Tibial nerve (tissue), 4 donors: Measurements from ENCODE around the gene SDK1. TPM values are rescaled to one million over a fixed set of nuclear protein-coding genes. Genes with fewer than 3 reads are reported as not detected.

Source experiments
- DNase-seq, 2 donors: peaks; one replicate each; pipeline ENCODE4 v3.0.0-alpha.2; 2019; ENCODE audit warnings: low spot score in 2 of 2
- H3K27ac ChIP-seq, 4 donors: fragments of 200-600 bp; sonication (generic) in 3 of 4; one replicate each; pipeline ENCODE4 v1.5.1; 2017 to 2019; ENCODE audit warnings: mild to moderate bottlenecking in 1 of 4
- H3K27me3 ChIP-seq, 2 donors: fragments of 200-600 bp; sonication (generic) in 1 of 2; one replicate each; pipeline versions ENCODE4 v1.5.1 to v1.6.0; 2017 to 2019
- H3K36me3 ChIP-seq, 3 donors: fragments of 200-600 bp; sonication (generic); one replicate each; pipeline ENCODE4 v1.5.1; 2018 to 2019
- H3K4me1 ChIP-seq, 4 donors: fragments of 200-600 bp; sonication (generic) in 3 of 4; one replicate each; pipeline ENCODE4 v1.5.1; 2017 to 2019
- H3K4me3 ChIP-seq, 4 donors: fragments of 200-600 bp; sonication (generic) in 3 of 4; one replicate each; pipeline ENCODE4 v1.5.1; 2017 to 2019; ENCODE audit warnings: mild to moderate bottlenecking in 1 of 4, moderate library complexity in 1 of 4
- H3K9me3 ChIP-seq, 4 donors: fragments of 200-600 bp; sonication (generic) in 3 of 4; one replicate each; pipeline ENCODE4 v1.5.1; 2017 to 2019
- CTCF ChIP-seq, 5 experiments: fragments of 200-600 bp in 3 of 5; fragments of 450-650 bp in 2 of 5; sonication (generic) in 3 of 5; IDR thresholded peaks; one replicate each; pipeline ENCODE4 v1.5.1; 2016 to 2019; ENCODE audit warnings: antibody characterized with exemption in 5 of 5, mild to moderate bottlenecking in 3 of 5, moderate library complexity in 2 of 5
- EP300 ChIP-seq, 2 donors: sonication (generic); formaldehyde crosslinking; IDR thresholded peaks; one replicate each; pipeline ENCODE4 v1.6.1; 2017; ENCODE audit warnings: antibody characterized with exemption in 2 of 2, mild to moderate bottlenecking in 1 of 2
- POLR2A ChIP-seq, 2 donors: fragments of 450-650 bp; IDR thresholded peaks; one replicate each; pipeline ENCODE4 v1.6.1; 2017; ENCODE audit warnings: antibody characterized with exemption in 2 of 2, mild to moderate bottlenecking in 2 of 2, moderate library complexity in 2 of 2
- WGBS, 2 donors: methylation state at CpG; one replicate each; pipeline ENCODE4 v1.1.5; 2018; 5-methylcytosine and 5-hydroxymethylcytosine counted together
- total RNA-seq, 4 donors: library from RNA; depleted of rRNA; stranded (reverse); fragments of >200 nt; gene quantifications; one replicate each; pipeline ENCODE4 v1.1.0, GENCODE V29; 2016

SDK1 gene
- total RNA-seq, 4 donors from 2014 or later: 8.2 to 16.2 (median 12.9) TPM

DNA sequence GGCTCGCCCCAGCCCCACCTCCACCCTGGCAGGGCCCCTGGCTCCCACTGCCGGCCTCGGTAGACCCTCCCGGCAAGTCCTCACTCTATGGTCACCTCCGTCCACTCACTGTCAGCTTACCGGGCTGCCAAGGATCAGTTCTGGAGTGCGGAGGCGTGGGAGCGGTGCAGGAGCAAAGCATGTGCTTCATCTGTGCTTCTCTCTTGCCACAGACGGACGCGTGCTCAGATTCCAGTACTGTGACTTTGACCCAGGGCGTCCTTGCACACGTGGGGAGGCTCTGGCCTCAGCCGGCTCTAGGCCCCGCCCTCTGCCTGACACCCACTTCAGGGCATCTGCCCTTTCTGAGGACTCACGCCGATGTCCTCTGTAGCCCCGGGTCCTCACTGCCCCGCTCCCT is 833.6 kb downstream of the SDK1 start:
- TF ChIP-seq CTCF (IDR thresholded peaks at IDR 0.05): no peak
- no peak for TF ChIP-seq EP300 (IDR thresholded peaks at IDR 0.05)
- no peak for TF ChIP-seq POLR2A (IDR thresholded peaks at IDR 0.05)
- Histone ChIP-seq H3K27ac (peak overlapping the region in 1 of 4 donors; percentile 14), H3K4me1 (peaks cover 0 to 5% (median 0%) of the 10 kb centered on the region in 4 donors), H3K36me3 (peaks cover 0 to 4% (median 0%) of the 10 kb centered on the region in 3 donors), H3K4me3 (no peak overlapping the region), H3K9me3 (no peaks in the 10 kb centered on the region), H3K27me3 (no peaks in the 10 kb centered on the region)
- DNase-seq: no peak
- 70% methylated on average over 20 of the region's 20 CpGs for WGBS, 2 donors

- Histone ChIP-seq H3K27ac (no peak overlapping the region), H3K27me3 (no peaks in the 10 kb centered on the region), H3K4me3 (no peak overlapping the region), H3K9me3 (no peaks in the 10 kb centered on the region), H3K4me1 (no peaks in the 10 kb centered on the region), H3K36me3 (peaks cover 0 to 4% (median 0%) of the 10 kb centered on the region in 3 donors)
- no peak for DNase-seq
- no peak for TF ChIP-seq EP300 (IDR thresholded peaks at IDR 0.05)
- whole genome bisulfite sequencing, 2 donors: 90 to 92% methylated on average over 12 of the region's 12 CpGs
Measured at GRCh38 chr7:4135301-4135700, 834.2 kb downstream of the SDK1 start.

GRCh38 chr7:4136036-4136435 is 835.0 kb downstream of the SDK1 start:
- no peak overlapping the region for H3K4me3 ChIP-seq
- DNase-seq: no peak
- H3K9me3 ChIP-seq: no peaks in the 10 kb centered on the region
- H3K36me3 ChIP-seq: peaks cover 0 to 2% (median 0%) of the 10 kb centered on the region in 3 donors
- H3K27ac ChIP-seq: no peak overlapping the region
- 70 to 74% methylated on average over 11 of the region's 11 CpGs for WGBS, 2 donors
- no peaks in the 10 kb centered on the region for H3K4me1 ChIP-seq
- H3K27me3 ChIP-seq: no peaks in the 10 kb centered on the region
- TF ChIP-seq EP300 (IDR thresholded peaks at IDR 0.05) (no peak), CTCF (IDR thresholded peaks at IDR 0.05) (no peak), POLR2A (IDR thresholded peaks at IDR 0.05) (no peak)

DNA sequence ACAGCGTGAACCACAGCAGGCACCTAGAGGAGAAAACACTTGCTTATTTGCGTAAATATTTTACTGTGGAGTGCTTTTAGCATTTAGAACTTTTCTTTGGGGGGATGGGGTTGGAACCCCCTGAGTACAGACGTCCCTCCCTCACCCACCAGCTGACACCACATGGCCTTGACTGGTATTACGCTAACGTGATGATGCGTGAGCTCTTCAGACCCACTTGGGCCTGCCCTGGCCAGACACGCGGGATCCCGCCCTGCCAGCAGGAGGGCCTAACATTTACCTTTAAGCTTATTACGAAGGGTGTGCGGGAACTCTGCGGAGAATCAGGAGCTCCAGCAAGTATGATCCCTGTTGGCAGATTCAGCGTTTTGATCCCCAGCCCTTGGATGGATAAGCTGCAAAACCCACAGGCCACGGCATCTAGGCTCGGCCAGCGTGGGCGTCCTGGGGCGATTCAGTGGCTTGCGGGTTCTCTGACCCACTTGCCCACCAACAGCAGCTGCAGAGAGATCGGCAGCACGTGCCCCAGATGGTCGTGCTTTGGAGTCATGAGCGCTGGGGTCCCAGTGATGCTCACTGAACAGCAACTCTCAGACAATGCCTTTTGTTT is 835.6 kb downstream of the SDK1 start:
- DNase-seq: no peak
- WGBS, 2 donors: 88 to 91% methylated on average over 14 to 23 of the region's 23 CpGs
- H3K9me3 ChIP-seq: no peaks in the 10 kb centered on the region
- TF ChIP-seq POLR2A (IDR thresholded peaks at IDR 0.05) (no peak), CTCF (IDR thresholded peaks at IDR 0.05) (no peak), EP300 (IDR thresholded peaks at IDR 0.05) (no peak)
- no peaks in the 10 kb centered on the region for H3K36me3 ChIP-seq
- no peak overlapping the region for H3K4me3 ChIP-seq
- H3K4me1 ChIP-seq: no peaks in the 10 kb centered on the region
- no peaks in the 10 kb centered on the region for H3K27me3 ChIP-seq
- no peak overlapping the region for H3K27ac ChIP-seq

DNA sequence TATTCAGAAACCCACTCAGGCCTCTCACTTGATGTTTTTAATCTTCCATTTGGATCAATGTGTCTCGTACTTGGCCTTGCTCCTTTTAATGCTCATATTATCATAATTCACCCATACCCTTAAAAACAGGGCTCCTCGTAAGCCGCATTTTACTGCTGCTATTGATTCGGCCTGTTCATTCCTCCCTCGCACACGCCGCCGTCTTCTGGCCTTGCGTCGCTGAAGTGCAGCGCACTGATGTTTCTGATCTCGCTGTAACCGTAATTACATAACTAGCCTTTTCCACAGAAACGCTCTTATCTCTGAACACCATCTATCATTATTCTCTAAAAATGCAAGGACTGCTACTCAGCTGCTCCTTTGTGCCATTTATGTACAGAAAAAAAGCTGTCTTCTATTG is 836.5 kb downstream of the SDK1 start:
- Histone ChIP-seq H3K27me3 (no peaks in the 10 kb centered on the region), H3K4me1 (no peaks in the 10 kb centered on the region), H3K36me3 (no peaks in the 10 kb centered on the region), H3K27ac (no peak overlapping the region), H3K9me3 (no peaks in the 10 kb centered on the region), H3K4me3 (no peak overlapping the region)
- DNase-seq: no peak
- TF ChIP-seq POLR2A (IDR thresholded peaks at IDR 0.05) (no peak), CTCF (IDR thresholded peaks at IDR 0.05) (no peak), EP300 (IDR thresholded peaks at IDR 0.05) (no peak)
- 88 to 95% methylated on average over 14 of the region's 14 CpGs for WGBS, 2 donors
